Brain microvascular endothelial cell (primary cell): ENCODE data around the gene GOSR1.
"Not testable (repeated sequence)": the region's sequence is repeated elsewhere in the genome, so short reads cannot be mapped to it uniquely, and the experiment has no call there.

ENCODE experiments used
- DNase-seq: peaks from one replicate; pipeline ENCODE4 v3.0.0-alpha.2; 2020
- H3K27ac ChIP-seq: fragments of 250-450 bp; sonication (Bioruptor Pico); 2 replicates; pipeline ENCODE4 v1.5.1; 2020; ENCODE audit warnings: mild to moderate bottlenecking, moderate library complexity
- H3K27me3 ChIP-seq: fragments of 250-450 bp; sonication (Bioruptor Pico); replicated peaks from 2 replicates; pipeline ENCODE4 v1.5.1; 2020; ENCODE audit warnings: mild to moderate bottlenecking
- H3K36me3 ChIP-seq: fragments of 250-450 bp; sonication (Bioruptor Pico); replicated peaks from 2 replicates; pipeline ENCODE4 v1.5.1; 2020; ENCODE audit warnings: mild to moderate bottlenecking
- H3K4me3 ChIP-seq: 2 replicates; pipeline ENCODE4 v1.5.1; 2011; ENCODE audit warnings: low read depth, mild to moderate bottlenecking, control low read depth, low read length, moderate library complexity
- CTCF ChIP-seq: IDR thresholded peaks from 2 replicates; pipeline ENCODE4 v1.5.1; 2011; ENCODE audit warnings: low read depth, mild to moderate bottlenecking, moderate library complexity, low read length, control low read depth, inconsistent platforms; ENCODE audit errors: missing control alignments
- in situ Hi-C: cut with HindIII; loops from 2 replicates; pipeline ENCODE4 v1.10.0; 2017; ENCODE audit warnings: low sequenced_read_pairs, low pct_ligation_motif_present

GOSR1 gene

GRCh38 chr17:30565073-30565935 is 88.1 kb downstream of the GOSR1 start:
- in situ Hi-C loops, result no loop called here
- DNase-seq, result no peak
- Histone ChIP-seq H3K27me3 (no peaks in the 10 kb centered on the region), H3K4me3 (no peak overlapping the region), H3K27ac (no peak overlapping the region), H3K36me3 (no peaks in the 10 kb centered on the region)
- peak; percentile 29 for TF ChIP-seq CTCF

- in situ Hi-C loops, H3K27ac ChIP-seq, H3K27me3 ChIP-seq, H3K4me3 ChIP-seq, H3K36me3 ChIP-seq, DNase-seq: not testable (repeated sequence)
Observed at GRCh38 chr17:30566104-30566503, 88.9 kb downstream of the GOSR1 start.

- H3K27ac ChIP-seq, in situ Hi-C loops, H3K27me3 ChIP-seq, H3K4me3 ChIP-seq, H3K36me3 ChIP-seq, DNase-seq: not testable (repeated sequence)
Observed at GRCh38 chr17:30566516-30567225, 89.5 kb downstream of the GOSR1 start.

GRCh38 chr17:30567231-30568116 is 90.3 kb downstream of the GOSR1 start:
- Histone ChIP-seq H3K27ac (no peak overlapping the region), H3K36me3 (no peaks in the 10 kb centered on the region), H3K27me3 (no peaks in the 10 kb centered on the region), H3K4me3 (no peak overlapping the region)
- in situ Hi-C loops, result no loop called here
- no peak for TF ChIP-seq CTCF
- DNase-seq, result no peak

GRCh38 chr17:30568117-30568430 is 90.9 kb downstream of the GOSR1 start:
- H3K27ac ChIP-seq, result no peak overlapping the region
- no peak overlapping the region for H3K4me3 ChIP-seq
- in situ Hi-C loops, result no loop called here
- no peak for DNase-seq
- no peaks in the 10 kb centered on the region for H3K27me3 ChIP-seq
- no peak for TF ChIP-seq CTCF
- H3K36me3 ChIP-seq, result no peaks in the 10 kb centered on the region

- H3K36me3 ChIP-seq, DNase-seq, in situ Hi-C loops, H3K4me3 ChIP-seq, H3K27ac ChIP-seq, H3K27me3 ChIP-seq: not testable (repeated sequence)
Observed at GRCh38 chr17:30569531-30570175, 92.4 kb downstream of the GOSR1 start.
